HG02588 (cell line): ENCODE data around the gene CNTFR.
"Not testable (repeated sequence)": the region's sequence is repeated elsewhere in the genome, so short reads cannot be mapped to it uniquely, and the experiment has no call there.

ENCODE experiments used
- ATAC-seq: cut with Tn5 transposase; IDR thresholded peaks from one replicate; pipeline ENCODE4 v1.9.1; 2021; ENCODE audit warnings: mild to moderate bottlenecking, moderate library complexity; ENCODE audit not compliant: unreplicated experiment

CNTFR gene

GRCh38 chr9:34589636-34590380 is at the start of gene CNTFR:
Gene CNTFR, minus strand, starts transcription at chr9:34589724. Its CDS starts 20,743 bp downstream, at chr9:34568981.
- ATAC-seq, result no peak

- not testable (repeated sequence) for ATAC-seq
Observed at GRCh38 chr9:34639322-34639721, 49.8 kb upstream of the CNTFR start.

- ATAC-seq, result no peak
Observed at GRCh38 chr9:34638138-34638445, 48.6 kb upstream of the CNTFR start.

- peak; percentile 90 for ATAC-seq
Observed at GRCh38 chr9:34637356-34638137, 48.0 kb upstream of the CNTFR start, which contains the start of gene SIGMAR1. Gene SIGMAR1, minus strand, starts transcription at chr9:34637787. Its CDS starts 90 bp downstream, at chr9:34637697.

GRCh38 chr9:34636791-34637355 is 47.3 kb upstream of the CNTFR start:
- ATAC-seq, result no peak

- no peak for ATAC-seq
Observed at GRCh38 chr9:34635556-34635955, 46.0 kb upstream of the CNTFR start.

- no peak for ATAC-seq
Observed at GRCh38 chr9:34634551-34635248, 45.2 kb upstream of the CNTFR start.

GRCh38 chr9:34633851-34634550 is 44.5 kb upstream of the CNTFR start:
- no peak for ATAC-seq

- ATAC-seq, result no peak
Observed at GRCh38 chr9:34633166-34633565, 43.6 kb upstream of the CNTFR start.

GRCh38 chr9:34630402-34631154 is 41.1 kb upstream of the CNTFR start:
- ATAC-seq, result no peak

GRCh38 chr9:34629491-34629808 is 39.9 kb upstream of the CNTFR start:
- ATAC-seq, result no peak

- ATAC-seq, result no peak
Observed at GRCh38 chr9:34628656-34629490, 39.3 kb upstream of the CNTFR start, which contains the start of gene ARID3C. Gene ARID3C, minus strand, starts transcription at chr9:34629066. Its CDS starts 1,052 bp downstream, at chr9:34628014.

- ATAC-seq, result no peak
Observed at GRCh38 chr9:34627716-34628655, 38.5 kb upstream of the CNTFR start.

- no peak for ATAC-seq
Observed at GRCh38 chr9:34625186-34625486, 35.6 kb upstream of the CNTFR start.

GRCh38 chr9:34624475-34625185 is 35.1 kb upstream of the CNTFR start:
- no peak for ATAC-seq

GRCh38 chr9:34623374-34624235 is 34.1 kb upstream of the CNTFR start:
- no peak for ATAC-seq
